Measurements from ENCODE around the gene ANKFN1.

DNA sequence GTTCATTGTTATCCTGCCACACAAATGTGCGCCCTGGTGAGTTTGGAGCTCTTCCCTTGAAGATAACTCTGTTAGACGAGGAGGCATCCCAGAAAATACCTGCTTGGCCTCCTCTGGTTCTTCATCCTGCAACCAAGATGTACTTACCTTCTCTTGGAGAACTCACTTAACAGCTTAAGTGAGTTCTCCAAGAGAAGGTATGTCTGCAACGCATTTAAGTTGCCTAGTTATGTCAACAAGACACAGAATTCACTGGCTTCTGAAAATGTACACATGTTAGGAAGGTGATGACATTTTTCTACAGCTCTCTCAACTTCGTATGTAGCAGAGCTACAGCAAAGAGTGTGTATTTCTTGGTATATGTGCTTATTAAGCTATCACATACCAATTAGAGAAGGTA, 361.6 kb downstream of the ANKFN1 start:
- TF ChIP-seq CTCF (conservative IDR thresholded peaks at IDR 0.05 in 1 of 2, IDR thresholded peaks at IDR 0.05 in 1 of 2; ENCODE audit: extremely low read depth in 1 of 2, insufficient read depth in 1 of 2, low read depth in 1 of 2, low read length in 2 of 2), result no peak
- TF ChIP-seq EZH2 (IDR thresholded peaks at IDR 0.05; ENCODE audit: borderline replicate concordance, low read length), result no peak
